ENCODE measurements around the gene KCNMA1. TPM values are rescaled to one million over a fixed set of nuclear protein-coding genes. Genes with fewer than 3 reads are reported as not detected.
A peak's percentile ranks its signal among the peaks of the same experiment; 100 is the strongest.

Gene KCNMA1
- total RNA-seq, 2 donors from 2014 or later: 168 to 188 TPM

GRCh38 chr10:77313066-77313750 lies 324.4 kb downstream of the KCNMA1 start:
- peaks cover 15 to 46% of the 10 kb centered on the region in 2 donors for H3K4me1 ChIP-seq (ENCODE audit: control insufficient read depth in 1 of 2, low read depth in 2 of 2)
- DNase-seq (ENCODE audit: low spot score) (no peak), ATAC-seq (ENCODE audit: insufficient number of reproducible peaks, low FRiP score, low read depth) (no peak)
- no peaks in the 10 kb centered on the region for H3K27me3 ChIP-seq (replicated peaks; ENCODE audit: insufficient read depth)
- H3K9me3 ChIP-seq: no peaks in the 10 kb centered on the region
- TF ChIP-seq, protein P1, sequence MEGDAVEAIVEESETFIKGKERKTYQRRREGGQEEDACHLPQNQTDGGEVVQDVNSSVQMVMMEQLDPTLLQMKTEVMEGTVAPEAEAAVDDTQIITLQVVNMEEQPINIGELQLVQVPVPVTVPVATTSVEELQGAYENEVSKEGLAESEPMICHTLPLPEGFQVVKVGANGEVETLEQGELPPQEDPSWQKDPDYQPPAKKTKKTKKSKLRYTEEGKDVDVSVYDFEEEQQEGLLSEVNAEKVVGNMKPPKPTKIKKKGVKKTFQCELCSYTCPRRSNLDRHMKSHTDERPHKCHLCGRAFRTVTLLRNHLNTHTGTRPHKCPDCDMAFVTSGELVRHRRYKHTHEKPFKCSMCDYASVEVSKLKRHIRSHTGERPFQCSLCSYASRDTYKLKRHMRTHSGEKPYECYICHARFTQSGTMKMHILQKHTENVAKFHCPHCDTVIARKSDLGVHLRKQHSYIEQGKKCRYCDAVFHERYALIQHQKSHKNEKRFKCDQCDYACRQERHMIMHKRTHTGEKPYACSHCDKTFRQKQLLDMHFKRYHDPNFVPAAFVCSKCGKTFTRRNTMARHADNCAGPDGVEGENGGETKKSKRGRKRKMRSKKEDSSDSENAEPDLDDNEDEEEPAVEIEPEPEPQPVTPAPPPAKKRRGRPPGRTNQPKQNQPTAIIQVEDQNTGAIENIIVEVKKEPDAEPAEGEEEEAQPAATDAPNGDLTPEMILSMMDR (IDR thresholded peaks at IDR 0.05): no peak
- no peak overlapping the region for H3K27ac ChIP-seq
- no peak overlapping the region for H3K4me3 ChIP-seq
- no peaks in the 10 kb centered on the region for H3K36me3 ChIP-seq

DNA sequence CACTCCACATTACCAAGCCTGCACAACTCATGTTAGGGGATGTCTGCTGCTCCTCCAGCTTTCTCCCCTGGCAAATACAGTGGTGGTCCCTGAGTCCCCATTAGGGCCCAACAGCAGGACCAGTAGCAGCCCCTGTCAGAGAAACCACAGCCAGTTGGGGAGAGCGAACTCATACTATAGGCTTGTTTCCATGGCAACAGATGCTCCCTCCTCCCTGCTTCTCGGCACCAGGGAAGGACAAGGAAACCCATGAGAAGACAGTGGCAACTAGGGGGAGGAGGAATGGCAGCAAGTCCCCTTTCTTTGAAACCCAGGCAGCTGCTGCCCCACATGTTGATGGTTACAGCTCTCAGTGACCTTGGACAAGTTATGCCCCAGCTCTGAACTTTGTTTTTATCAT lies 326.4 kb downstream of the KCNMA1 start:
- Histone ChIP-seq H3K27me3 (replicated peaks; ENCODE audit: insufficient read depth) (no peaks in the 10 kb centered on the region), H3K36me3 (no peaks in the 10 kb centered on the region), H3K4me1 (ENCODE audit: control insufficient read depth in 1 of 2, low read depth in 2 of 2) (peaks cover 16 to 50% of the 10 kb centered on the region in 2 donors), H3K9me3 (no peaks in the 10 kb centered on the region), H3K27ac (peak overlapping the region; percentile 47 to 65), H3K4me3 (no peak overlapping the region)
- TF ChIP-seq, protein P1 (IDR thresholded peaks at IDR 0.05): no peak
- DNase-seq (ENCODE audit: low spot score) (no peak), ATAC-seq (ENCODE audit: insufficient number of reproducible peaks, low FRiP score, low read depth) (no peak)

- H3K4me1 ChIP-seq (ENCODE audit: control insufficient read depth in 1 of 2, low read depth in 2 of 2): peaks cover 19 to 58% of the 10 kb centered on the region in 2 donors
- no peaks in the 10 kb centered on the region for H3K27me3 ChIP-seq (replicated peaks; ENCODE audit: insufficient read depth)
- H3K4me3 ChIP-seq: no peak overlapping the region
- peak overlapping the region; percentile 47 to 65 for H3K27ac ChIP-seq
- DNase-seq (ENCODE audit: low spot score) (no peak), ATAC-seq (ENCODE audit: insufficient number of reproducible peaks, low FRiP score, low read depth) (no peak)
- no peaks in the 10 kb centered on the region for H3K36me3 ChIP-seq
- H3K9me3 ChIP-seq: no peaks in the 10 kb centered on the region
- TF ChIP-seq, protein P1 (IDR thresholded peaks at IDR 0.05): no peak
Observed at GRCh38 chr10:77310288-77310840, 327.2 kb downstream of the KCNMA1 start.

DNA sequence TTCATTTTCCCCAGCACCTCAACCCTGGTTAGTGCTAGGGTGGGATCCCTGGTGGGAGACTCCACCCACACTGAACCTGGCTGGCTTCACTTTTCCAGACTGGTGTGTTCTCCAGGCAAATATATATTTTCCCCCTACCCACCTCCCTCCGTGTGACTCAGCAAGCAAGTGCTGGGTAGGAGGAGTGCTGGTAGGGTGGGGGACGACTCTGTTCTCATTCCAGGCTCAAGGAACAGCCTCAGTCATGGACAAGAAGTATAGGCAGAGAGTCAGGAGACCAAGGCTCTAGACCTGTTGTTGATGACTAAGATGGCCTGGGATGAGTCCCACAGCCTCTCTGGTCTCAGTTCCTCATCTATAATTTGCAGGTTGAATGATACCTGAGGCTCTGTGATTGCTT lies 328.1 kb downstream of the KCNMA1 start:
- DNase-seq (ENCODE audit: low spot score) (no peak), ATAC-seq (ENCODE audit: insufficient number of reproducible peaks, low FRiP score, low read depth) (no peak)
- Histone ChIP-seq H3K27me3 (replicated peaks; ENCODE audit: insufficient read depth) (no peaks in the 10 kb centered on the region), H3K4me3 (no peak overlapping the region), H3K4me1 (ENCODE audit: control insufficient read depth in 1 of 2, low read depth in 2 of 2) (peaks cover 19 to 62% of the 10 kb centered on the region in 2 donors), H3K36me3 (no peaks in the 10 kb centered on the region), H3K9me3 (no peaks in the 10 kb centered on the region), H3K27ac (peak overlapping the region; percentile 0 to 30)
- TF ChIP-seq, protein P1 (IDR thresholded peaks at IDR 0.05): no peak

DNA sequence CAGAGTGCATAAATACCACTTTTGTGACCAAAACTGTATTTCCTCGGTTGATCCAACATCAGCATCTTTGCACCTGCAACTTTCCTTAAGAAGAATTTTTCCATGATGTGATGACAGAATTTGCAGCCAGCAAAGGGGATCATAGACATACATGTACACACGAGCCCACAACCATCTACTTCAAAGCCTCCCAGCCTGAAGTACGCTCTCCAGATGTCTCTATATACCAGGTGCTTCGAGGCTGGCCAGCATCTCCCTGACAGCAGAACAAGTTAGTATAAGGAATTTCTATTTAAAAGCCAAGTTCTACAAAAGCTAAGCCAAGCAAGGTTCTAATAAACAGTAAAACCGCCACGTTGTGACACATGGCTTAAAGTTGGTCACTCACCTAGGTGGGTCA lies 328.5 kb downstream of the KCNMA1 start:
- Histone ChIP-seq H3K9me3 (no peaks in the 10 kb centered on the region), H3K4me3 (no peak overlapping the region), H3K36me3 (no peaks in the 10 kb centered on the region), H3K27me3 (replicated peaks; ENCODE audit: insufficient read depth) (no peaks in the 10 kb centered on the region), H3K27ac (peak overlapping the region; percentile 0 to 30), H3K4me1 (ENCODE audit: control insufficient read depth in 1 of 2, low read depth in 2 of 2) (peaks cover 19 to 62% of the 10 kb centered on the region in 2 donors)
- DNase-seq (ENCODE audit: low spot score) (no peak), ATAC-seq (ENCODE audit: insufficient number of reproducible peaks, low FRiP score, low read depth) (no peak)
- TF ChIP-seq, protein P1 (IDR thresholded peaks at IDR 0.05): no peak
